GM12892 (cell line): ENCODE measurements around the gene CDH4.

ENCODE experiments used
- POLR2A ChIP-seq: IDR thresholded peaks from 2 replicates; pipeline ENCODE4 v1.6.1; 2011; ENCODE audit warnings: low read depth, low read length, control low read depth
- POLR2AphosphoS5 ChIP-seq: IDR thresholded peaks from 2 replicates; pipeline ENCODE4 v1.6.1; 2011; ENCODE audit warnings: low read depth, low read length, control low read depth

DNA sequence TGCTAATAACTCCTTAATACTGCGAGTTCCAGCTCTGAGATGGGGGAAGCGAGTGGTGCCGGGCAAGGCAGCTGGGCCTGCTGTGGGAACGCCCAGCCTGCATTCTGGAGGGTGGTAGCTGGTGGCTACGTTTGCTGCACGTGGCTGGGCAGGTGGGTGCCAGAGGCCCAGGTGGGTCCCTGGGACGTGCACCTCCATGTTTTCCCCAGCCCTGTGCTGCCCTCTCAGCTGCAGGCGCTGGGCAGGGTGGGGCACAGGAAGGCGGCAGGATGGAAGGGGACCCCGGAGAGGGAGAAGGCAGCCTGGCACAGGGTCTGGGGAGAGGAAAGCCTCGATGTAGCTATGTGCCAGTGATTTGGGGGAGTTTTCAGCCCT, 388.8 kb downstream of the CDH4 start:
- TF ChIP-seq POLR2A (no peak), POLR2AphosphoS5 (no peak)
